ENCODE results near the gene MTMR1. TPM values are rescaled to one million over a fixed set of nuclear protein-coding genes. Genes with fewer than 3 reads are reported as not detected.

Gene MTMR1
- total RNA-seq, 1 experiment from 2014 or later: 33.2 TPM

GRCh38 chrX:150772150-150772970 is 79.2 kb downstream of the MTMR1 start:
- H2AFZ ChIP-seq (ENCODE audit: low read length): no peak overlapping the region
- H3K27me3 ChIP-seq (ENCODE audit: low read length): no peaks in the 10 kb centered on the region
- H3K9me3 ChIP-seq (ENCODE audit: low read length): no peaks in the 10 kb centered on the region
- DNase-seq: peak; percentile 91
- no peak overlapping the region for H3K4me3 ChIP-seq (ENCODE audit: low read length)
- no peak overlapping the region for H3K27ac ChIP-seq (ENCODE audit: low read length)
- H3K36me3 ChIP-seq (ENCODE audit: insufficient read depth, low read length): no peaks in the 10 kb centered on the region
- H3K4me1 ChIP-seq (ENCODE audit: low read length): no peaks in the 10 kb centered on the region
- H3K79me2 ChIP-seq (ENCODE audit: low read length): no peaks in the 10 kb centered on the region
- H3K9me2 ChIP-seq (replicated peaks; ENCODE audit: insufficient read depth, low read length): no peaks in the 10 kb centered on the region
- no peak overlapping the region for H3K4me2 ChIP-seq (ENCODE audit: low read depth, low read length, poor library complexity, severe bottlenecking)
- H3K9ac ChIP-seq (ENCODE audit: low read length): no peak overlapping the region
- H4K20me1 ChIP-seq (ENCODE audit: insufficient read depth, low read depth, low read length): no peaks in the 10 kb centered on the region

DNA sequence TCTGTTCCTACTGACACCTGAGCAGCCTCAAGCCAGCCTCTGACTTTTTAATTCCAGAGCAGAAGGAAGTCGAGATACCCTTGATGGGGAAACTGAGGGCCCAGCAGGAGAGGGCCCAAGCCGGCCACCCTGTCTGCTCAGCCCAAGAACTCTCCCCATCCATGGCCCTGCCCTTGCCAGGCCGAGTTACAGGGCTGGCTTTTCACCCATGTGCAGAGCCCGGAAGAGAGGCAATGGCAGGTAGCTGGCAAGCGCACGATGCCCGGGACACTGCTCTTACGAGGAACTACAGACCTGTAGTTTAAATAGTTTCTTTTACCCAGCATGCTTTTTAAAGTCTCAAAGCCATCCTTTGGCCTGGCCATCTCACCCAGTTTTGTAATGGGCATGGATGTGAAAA is 79.9 kb downstream of the MTMR1 start:
- Histone ChIP-seq H3K4me1 (ENCODE audit: low read length) (no peaks in the 10 kb centered on the region), H3K27ac (ENCODE audit: low read length) (no peak overlapping the region), H4K20me1 (ENCODE audit: insufficient read depth, low read depth, low read length) (no peaks in the 10 kb centered on the region), H3K27me3 (ENCODE audit: low read length) (no peaks in the 10 kb centered on the region), H3K4me2 (ENCODE audit: low read depth, low read length, poor library complexity, severe bottlenecking) (no peak overlapping the region), H3K4me3 (ENCODE audit: low read length) (no peak overlapping the region), H3K9me3 (ENCODE audit: low read length) (no peaks in the 10 kb centered on the region), H2AFZ (ENCODE audit: low read length) (no peak overlapping the region), H3K9me2 (replicated peaks; ENCODE audit: insufficient read depth, low read length) (no peaks in the 10 kb centered on the region), H3K36me3 (ENCODE audit: insufficient read depth, low read length) (no peaks in the 10 kb centered on the region), H3K79me2 (ENCODE audit: low read length) (no peaks in the 10 kb centered on the region), H3K9ac (ENCODE audit: low read length) (no peak overlapping the region)
- no peak for DNase-seq

DNA sequence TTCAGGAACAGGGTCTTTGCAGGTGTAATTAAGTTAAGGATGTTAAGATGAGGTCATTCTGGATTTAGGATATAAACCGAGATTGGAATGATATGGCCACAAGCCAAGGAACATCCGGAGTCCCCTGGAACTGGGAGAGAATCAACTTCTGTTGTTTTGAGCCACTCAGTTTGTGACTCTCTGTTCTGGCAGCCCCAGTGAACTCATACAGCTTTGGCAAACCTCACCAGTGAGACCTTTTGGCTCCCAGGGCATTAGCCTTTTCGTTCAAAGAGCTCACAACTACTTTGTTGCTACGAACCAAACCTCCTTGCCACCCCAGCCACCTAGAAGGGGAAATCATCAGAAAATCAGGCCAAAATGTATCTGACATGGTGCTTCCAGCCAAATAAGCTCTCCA is 80.4 kb downstream of the MTMR1 start:
- Histone ChIP-seq H3K27ac (ENCODE audit: low read length) (no peak overlapping the region), H3K4me2 (ENCODE audit: low read depth, low read length, poor library complexity, severe bottlenecking) (no peak overlapping the region), H3K4me1 (ENCODE audit: low read length) (no peaks in the 10 kb centered on the region), H3K79me2 (ENCODE audit: low read length) (no peaks in the 10 kb centered on the region), H3K4me3 (ENCODE audit: low read length) (no peak overlapping the region), H4K20me1 (ENCODE audit: insufficient read depth, low read depth, low read length) (no peaks in the 10 kb centered on the region), H3K9ac (ENCODE audit: low read length) (no peak overlapping the region), H3K9me3 (ENCODE audit: low read length) (no peaks in the 10 kb centered on the region), H3K27me3 (ENCODE audit: low read length) (no peaks in the 10 kb centered on the region), H3K9me2 (replicated peaks; ENCODE audit: insufficient read depth, low read length) (no peaks in the 10 kb centered on the region), H3K36me3 (ENCODE audit: insufficient read depth, low read length) (no peaks in the 10 kb centered on the region), H2AFZ (ENCODE audit: low read length) (no peak overlapping the region)
- no peak for DNase-seq

- DNase-seq: no peak
- Histone ChIP-seq H4K20me1 (ENCODE audit: insufficient read depth, low read depth, low read length) (no peaks in the 10 kb centered on the region), H2AFZ (ENCODE audit: low read length) (no peak overlapping the region), H3K9me2 (replicated peaks; ENCODE audit: insufficient read depth, low read length) (no peaks in the 10 kb centered on the region), H3K79me2 (ENCODE audit: low read length) (no peaks in the 10 kb centered on the region), H3K36me3 (ENCODE audit: insufficient read depth, low read length) (no peaks in the 10 kb centered on the region), H3K27ac (ENCODE audit: low read length) (no peak overlapping the region), H3K9ac (ENCODE audit: low read length) (no peak overlapping the region), H3K4me1 (ENCODE audit: low read length) (no peaks in the 10 kb centered on the region), H3K9me3 (ENCODE audit: low read length) (no peaks in the 10 kb centered on the region), H3K4me2 (ENCODE audit: low read depth, low read length, poor library complexity, severe bottlenecking) (no peak overlapping the region), H3K4me3 (ENCODE audit: low read length) (no peak overlapping the region), H3K27me3 (ENCODE audit: low read length) (no peaks in the 10 kb centered on the region)
These were observed 81.8 kb downstream of the MTMR1 start for GRCh38 chrX:150774798-150775568.

GRCh38 chrX:150775569-150776350 is 82.6 kb downstream of the MTMR1 start:
- Histone ChIP-seq H3K27ac (ENCODE audit: low read length) (no peak overlapping the region), H2AFZ (ENCODE audit: low read length) (no peak overlapping the region), H3K79me2 (ENCODE audit: low read length) (no peaks in the 10 kb centered on the region), H3K36me3 (ENCODE audit: insufficient read depth, low read length) (no peaks in the 10 kb centered on the region), H3K9me3 (ENCODE audit: low read length) (no peaks in the 10 kb centered on the region), H3K27me3 (ENCODE audit: low read length) (no peaks in the 10 kb centered on the region), H3K9ac (ENCODE audit: low read length) (no peak overlapping the region), H4K20me1 (ENCODE audit: insufficient read depth, low read depth, low read length) (no peaks in the 10 kb centered on the region), H3K9me2 (replicated peaks; ENCODE audit: insufficient read depth, low read length) (no peaks in the 10 kb centered on the region), H3K4me2 (ENCODE audit: low read depth, low read length, poor library complexity, severe bottlenecking) (no peak overlapping the region), H3K4me1 (ENCODE audit: low read length) (no peaks in the 10 kb centered on the region), H3K4me3 (ENCODE audit: low read length) (no peak overlapping the region)
- no peak for DNase-seq

GRCh38 chrX:150777328-150777992 is 84.3 kb downstream of the MTMR1 start:
- Histone ChIP-seq H4K20me1 (ENCODE audit: insufficient read depth, low read depth, low read length) (no peaks in the 10 kb centered on the region), H3K36me3 (ENCODE audit: insufficient read depth, low read length) (no peaks in the 10 kb centered on the region), H3K27ac (ENCODE audit: low read length) (no peak overlapping the region), H3K9me2 (replicated peaks; ENCODE audit: insufficient read depth, low read length) (no peaks in the 10 kb centered on the region), H3K4me1 (ENCODE audit: low read length) (no peaks in the 10 kb centered on the region), H3K27me3 (ENCODE audit: low read length) (no peaks in the 10 kb centered on the region), H2AFZ (ENCODE audit: low read length) (no peak overlapping the region), H3K79me2 (ENCODE audit: low read length) (no peaks in the 10 kb centered on the region), H3K4me3 (ENCODE audit: low read length) (no peak overlapping the region), H3K9ac (ENCODE audit: low read length) (no peak overlapping the region), H3K9me3 (ENCODE audit: low read length) (no peaks in the 10 kb centered on the region), H3K4me2 (ENCODE audit: low read depth, low read length, poor library complexity, severe bottlenecking) (no peak overlapping the region)
- no peak for DNase-seq

DNA sequence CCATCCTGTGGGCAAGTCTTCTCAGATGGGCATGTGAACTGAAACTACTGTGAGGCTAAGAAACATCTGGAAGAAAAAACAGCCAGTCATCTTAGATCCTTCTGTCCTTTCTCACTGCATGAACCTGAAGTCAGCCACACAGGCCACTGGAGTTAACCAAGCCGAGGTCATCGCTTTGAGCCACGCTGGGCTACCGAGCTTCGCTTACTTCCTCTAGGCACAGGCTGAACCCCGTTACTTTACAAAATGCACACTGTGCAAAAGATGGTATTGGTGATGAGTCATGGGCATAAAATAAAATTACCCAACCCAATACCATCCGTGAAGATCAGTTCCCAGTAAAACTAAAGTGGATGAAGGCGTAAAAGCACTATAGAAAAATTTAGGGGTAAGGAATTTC is 86.2 kb downstream of the MTMR1 start:
- H3K9ac ChIP-seq (ENCODE audit: low read length): no peak overlapping the region
- no peaks in the 10 kb centered on the region for H3K4me1 ChIP-seq (ENCODE audit: low read length)
- no peak for DNase-seq
- no peaks in the 10 kb centered on the region for H4K20me1 ChIP-seq (ENCODE audit: insufficient read depth, low read depth, low read length)
- H3K4me3 ChIP-seq (ENCODE audit: low read length): no peak overlapping the region
- H3K27me3 ChIP-seq (ENCODE audit: low read length): no peaks in the 10 kb centered on the region
- no peaks in the 10 kb centered on the region for H3K36me3 ChIP-seq (ENCODE audit: insufficient read depth, low read length)
- no peaks in the 10 kb centered on the region for H3K79me2 ChIP-seq (ENCODE audit: low read length)
- no peak overlapping the region for H3K27ac ChIP-seq (ENCODE audit: low read length)
- no peak overlapping the region for H2AFZ ChIP-seq (ENCODE audit: low read length)
- H3K9me3 ChIP-seq (ENCODE audit: low read length): no peaks in the 10 kb centered on the region
- H3K4me2 ChIP-seq (ENCODE audit: low read depth, low read length, poor library complexity, severe bottlenecking): no peak overlapping the region
- no peaks in the 10 kb centered on the region for H3K9me2 ChIP-seq (replicated peaks; ENCODE audit: insufficient read depth, low read length)
